SK-N-MC (cell line): ENCODE data around the gene SHISAL1.
A peak's percentile ranks its signal among the peaks of the same experiment; 100 is the strongest.
"Not testable (repeated sequence)": the region's sequence is repeated elsewhere in the genome, so short reads cannot be mapped to it uniquely, and the experiment has no call there.

Source experiments
- DNase-seq: peaks from one replicate; pipeline ENCODE4 v3.0.0-alpha.2; 2011; ENCODE audit warnings: low read depth, low spot score
- H3K27ac ChIP-seq: fragments of 200-600 bp; sonication (generic); 2 replicates; pipeline ENCODE4 v1.5.1; 2016; ENCODE audit warnings: mixed run types
- H3K36me3 ChIP-seq: fragments of 200-600 bp; sonication (generic); 2 replicates; pipeline ENCODE4 v1.6.1; 2017; ENCODE audit warnings: antibody characterized with exemption, low read length, mixed read lengths; ENCODE audit not compliant: insufficient read depth
- H3K4me3 ChIP-seq: fragments of 200-600 bp; sonication (generic); 2 replicates; pipeline ENCODE4 v1.5.1; 2016
- H3K9ac ChIP-seq: fragments of 200-600 bp; sonication (generic); 2 replicates; pipeline ENCODE4 v1.8.0; 2017; ENCODE audit warnings: mixed run types, mixed read lengths; ENCODE audit not compliant: insufficient read length
- H3K9me3 ChIP-seq: fragments of 200-600 bp; sonication (generic); 2 replicates; pipeline ENCODE4 v1.6.1; 2017; ENCODE audit warnings: low read depth, mild to moderate bottlenecking, antibody characterized with exemption, low read length, moderate library complexity, mixed read lengths
- EZH2 ChIP-seq: fragments of 200-600 bp; sonication (generic); IDR thresholded peaks from one replicate; pipeline ENCODE4 v1.6.1; 2017; ENCODE audit warnings: antibody characterized with exemption
- FOXP2 ChIP-seq: optimal IDR thresholded peaks from 2 replicates; pipeline ENCODE3; 2011; ENCODE audit warnings: mild to moderate bottlenecking, moderate library complexity; ENCODE audit not compliant: insufficient read depth; ENCODE audit errors: extremely low read length, control extremely low read depth
- POLR2AphosphoS5 ChIP-seq: IDR thresholded peaks from 2 replicates; pipeline ENCODE4 v1.6.1; 2012; ENCODE audit warnings: mild to moderate bottlenecking, low read depth, low read length, borderline replicate concordance

SHISAL1 gene

GRCh38 chr22:44328326-44328725, 15.6 kb upstream of the SHISAL1 start:
- no peak overlapping the region for H3K9ac ChIP-seq
- TF ChIP-seq POLR2AphosphoS5 (no peak), FOXP2 (no peak), EZH2 (no peak)
- no peak for DNase-seq
- no peak overlapping the region for H3K27ac ChIP-seq
- no peaks in the 10 kb centered on the region for H3K36me3 ChIP-seq
- no peak overlapping the region for H3K4me3 ChIP-seq
- no peaks in the 10 kb centered on the region for H3K9me3 ChIP-seq

GRCh38 chr22:44326491-44326885, 13.7 kb upstream of the SHISAL1 start:
- no peaks in the 10 kb centered on the region for H3K36me3 ChIP-seq
- TF ChIP-seq FOXP2 = no peak
- no peaks in the 10 kb centered on the region for H3K9me3 ChIP-seq
- no peak overlapping the region for H3K27ac ChIP-seq
- peak overlapping the region; percentile 37 for H3K4me3 ChIP-seq
- no peak overlapping the region for H3K9ac ChIP-seq
- no peak for DNase-seq

GRCh38 chr22:44325718-44326490, 13.2 kb upstream of the SHISAL1 start:
- no peak overlapping the region for H3K9ac ChIP-seq
- no peak for DNase-seq
- peak overlapping the region; percentile 37 for H3K4me3 ChIP-seq
- no peak overlapping the region for H3K27ac ChIP-seq
- no peaks in the 10 kb centered on the region for H3K36me3 ChIP-seq
- no peaks in the 10 kb centered on the region for H3K9me3 ChIP-seq
- no peak for TF ChIP-seq FOXP2
- no peak for TF ChIP-seq POLR2AphosphoS5
- TF ChIP-seq EZH2 = no peak

GRCh38 chr22:44323140-44323790, 10.5 kb upstream of the SHISAL1 start:
- not testable (repeated sequence) for H3K4me3 ChIP-seq, H3K9me3 ChIP-seq, H3K9ac ChIP-seq, H3K36me3 ChIP-seq, H3K27ac ChIP-seq, DNase-seq

- TF ChIP-seq EZH2 = no peak
- no peak for TF ChIP-seq FOXP2
- TF ChIP-seq POLR2AphosphoS5 = no peak
- no peak for DNase-seq
- H3K4me3 ChIP-seq = no peak overlapping the region
- H3K9ac ChIP-seq = no peak overlapping the region
- H3K27ac ChIP-seq = no peak overlapping the region
- H3K36me3 ChIP-seq = no peaks in the 10 kb centered on the region
- no peaks in the 10 kb centered on the region for H3K9me3 ChIP-seq
These were observed 6.9 kb upstream of the SHISAL1 start for GRCh38 chr22:44319685-44320084.

- TF ChIP-seq POLR2AphosphoS5 = no peak
- TF ChIP-seq FOXP2 = no peak
- TF ChIP-seq EZH2 = no peak
- Histone ChIP-seq H3K27ac (no peak overlapping the region), H3K9ac (no peak overlapping the region), H3K36me3 (no peaks in the 10 kb centered on the region), H3K4me3 (no peak overlapping the region), H3K9me3 (no peaks in the 10 kb centered on the region)
- no peak for DNase-seq
These were observed 6.0 kb upstream of the SHISAL1 start for GRCh38 chr22:44318751-44319150.

GRCh38 chr22:44317886-44318637, 5.3 kb upstream of the SHISAL1 start:
- H3K4me3 ChIP-seq = no peak overlapping the region
- H3K9ac ChIP-seq = no peak overlapping the region
- TF ChIP-seq FOXP2 = no peak
- TF ChIP-seq POLR2AphosphoS5 = no peak
- TF ChIP-seq EZH2 = no peak
- H3K9me3 ChIP-seq = no peaks in the 10 kb centered on the region
- H3K27ac ChIP-seq = no peak overlapping the region
- no peak for DNase-seq
- no peaks in the 10 kb centered on the region for H3K36me3 ChIP-seq

GRCh38 chr22:44317123-44317444, 4.3 kb upstream of the SHISAL1 start:
- Histone ChIP-seq H3K9me3 (no peaks in the 10 kb centered on the region), H3K9ac (no peak overlapping the region), H3K27ac (no peak overlapping the region), H3K36me3 (no peaks in the 10 kb centered on the region), H3K4me3 (no peak overlapping the region)
- TF ChIP-seq POLR2AphosphoS5 = no peak
- TF ChIP-seq EZH2 = no peak
- no peak for TF ChIP-seq FOXP2
- no peak for DNase-seq
